KMS-11 (cell line): Measurements from ENCODE around the gene ZCCHC10.

ENCODE experiments used
- H2AFZ ChIP-seq: fragments of 200-600 bp; sonication (generic); 2 replicates; pipeline ENCODE4 v1.6.1; 2016; ENCODE audit warnings: antibody characterized with exemption, mixed run types, low read depth
- H3K27ac ChIP-seq: fragments of 200-600 bp; sonication (generic); 2 replicates; pipeline ENCODE4 v1.6.1; 2016; ENCODE audit warnings: mild to moderate bottlenecking, mixed run types
- H3K27me3 ChIP-seq: fragments of 200-600 bp; sonication (generic); 2 replicates; pipeline ENCODE4 v1.6.1; 2017; ENCODE audit warnings: mild to moderate bottlenecking, low read depth, mixed run types, moderate library complexity; ENCODE audit not compliant: insufficient read depth
- H3K36me3 ChIP-seq: fragments of 200-600 bp; sonication (generic); 2 replicates; pipeline ENCODE4 v1.6.1; 2017; ENCODE audit warnings: mild to moderate bottlenecking, mixed run types; ENCODE audit not compliant: insufficient read depth
- H3K4me1 ChIP-seq: fragments of 200-600 bp; sonication (generic); 2 replicates; pipeline ENCODE4 v1.6.1; 2016; ENCODE audit warnings: mild to moderate bottlenecking, low read depth, mixed run types; ENCODE audit not compliant: poor library complexity, severe bottlenecking
- H3K4me2 ChIP-seq: fragments of 200-600 bp; sonication (generic); 2 replicates; pipeline ENCODE4 v1.7.0; 2016; ENCODE audit warnings: mild to moderate bottlenecking, mixed run types
- H3K4me3 ChIP-seq: fragments of 200-600 bp; sonication (generic); IDR thresholded peaks from 2 replicates; pipeline ENCODE4 v1.6.1; 2017; ENCODE audit warnings: low read depth, low read length, mixed read lengths; ENCODE audit not compliant: insufficient read depth
- H3K79me2 ChIP-seq: fragments of 200-600 bp; sonication (generic); 2 replicates; pipeline ENCODE4 v1.6.1; 2016; ENCODE audit warnings: low read depth, mixed run types; ENCODE audit not compliant: insufficient read depth
- H3K9ac ChIP-seq: fragments of 200-600 bp; sonication (generic); 2 replicates; pipeline ENCODE4 v1.6.1; 2016; ENCODE audit warnings: mild to moderate bottlenecking, mixed run types
- H4K20me1 ChIP-seq: fragments of 200-600 bp; sonication (generic); 2 replicates; pipeline ENCODE4 v1.6.1; 2016; ENCODE audit warnings: mild to moderate bottlenecking, mixed run types; ENCODE audit not compliant: insufficient read depth
- TF ChIP-seq, protein P1 (sequence below): fragments of 200-600 bp; sonication (generic); conservative IDR thresholded peaks from 2 replicates; pipeline ENCODE4 v1.6.1; 2017; ENCODE audit warnings: low read depth, mild to moderate bottlenecking, antibody characterized with exemption, low read length, moderate library complexity, mixed read lengths

ZCCHC10 gene

DNA sequence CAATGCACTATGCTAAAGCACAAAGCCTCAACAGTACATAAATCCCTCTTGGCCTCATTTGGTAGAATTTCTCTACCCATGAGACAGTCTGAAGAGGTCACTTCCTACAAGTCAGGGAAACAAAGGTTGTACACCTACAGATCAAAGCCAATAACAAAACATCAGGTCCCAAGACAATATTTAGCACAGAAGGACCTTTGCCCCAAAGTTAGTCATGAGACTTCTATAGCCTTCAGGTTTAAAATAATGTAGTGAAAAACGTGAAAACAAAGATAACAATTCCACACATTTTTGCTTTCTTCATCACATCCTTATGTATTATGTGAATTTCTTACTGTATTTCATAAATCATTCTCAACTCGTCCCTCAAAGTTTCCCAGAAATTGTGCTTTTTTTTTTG, 78.7 kb downstream of the ZCCHC10 start:
- Histone ChIP-seq H3K27me3 (no peaks in the 10 kb centered on the region), H2AFZ (no peak overlapping the region), H4K20me1 (no peaks in the 10 kb centered on the region), H3K4me3 (no peak overlapping the region), H3K36me3 (no peaks in the 10 kb centered on the region), H3K9ac (no peak overlapping the region), H3K4me1 (no peaks in the 10 kb centered on the region), H3K79me2 (peaks cover 23% of the 10 kb centered on the region), H3K27ac (no peak overlapping the region), H3K4me2 (no peak overlapping the region)
- TF ChIP-seq, protein P1, sequence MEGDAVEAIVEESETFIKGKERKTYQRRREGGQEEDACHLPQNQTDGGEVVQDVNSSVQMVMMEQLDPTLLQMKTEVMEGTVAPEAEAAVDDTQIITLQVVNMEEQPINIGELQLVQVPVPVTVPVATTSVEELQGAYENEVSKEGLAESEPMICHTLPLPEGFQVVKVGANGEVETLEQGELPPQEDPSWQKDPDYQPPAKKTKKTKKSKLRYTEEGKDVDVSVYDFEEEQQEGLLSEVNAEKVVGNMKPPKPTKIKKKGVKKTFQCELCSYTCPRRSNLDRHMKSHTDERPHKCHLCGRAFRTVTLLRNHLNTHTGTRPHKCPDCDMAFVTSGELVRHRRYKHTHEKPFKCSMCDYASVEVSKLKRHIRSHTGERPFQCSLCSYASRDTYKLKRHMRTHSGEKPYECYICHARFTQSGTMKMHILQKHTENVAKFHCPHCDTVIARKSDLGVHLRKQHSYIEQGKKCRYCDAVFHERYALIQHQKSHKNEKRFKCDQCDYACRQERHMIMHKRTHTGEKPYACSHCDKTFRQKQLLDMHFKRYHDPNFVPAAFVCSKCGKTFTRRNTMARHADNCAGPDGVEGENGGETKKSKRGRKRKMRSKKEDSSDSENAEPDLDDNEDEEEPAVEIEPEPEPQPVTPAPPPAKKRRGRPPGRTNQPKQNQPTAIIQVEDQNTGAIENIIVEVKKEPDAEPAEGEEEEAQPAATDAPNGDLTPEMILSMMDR: no peak
